Measurements from ENCODE around the gene PPP1CB. TPM values are rescaled to one million over a fixed set of nuclear protein-coding genes. Genes with fewer than 3 reads are reported as not detected.

PPP1CB gene
- polyA plus RNA-seq, 1 of the 3 experiments (the other 2 are of a cell fraction) = 24.7 TPM

DNA sequence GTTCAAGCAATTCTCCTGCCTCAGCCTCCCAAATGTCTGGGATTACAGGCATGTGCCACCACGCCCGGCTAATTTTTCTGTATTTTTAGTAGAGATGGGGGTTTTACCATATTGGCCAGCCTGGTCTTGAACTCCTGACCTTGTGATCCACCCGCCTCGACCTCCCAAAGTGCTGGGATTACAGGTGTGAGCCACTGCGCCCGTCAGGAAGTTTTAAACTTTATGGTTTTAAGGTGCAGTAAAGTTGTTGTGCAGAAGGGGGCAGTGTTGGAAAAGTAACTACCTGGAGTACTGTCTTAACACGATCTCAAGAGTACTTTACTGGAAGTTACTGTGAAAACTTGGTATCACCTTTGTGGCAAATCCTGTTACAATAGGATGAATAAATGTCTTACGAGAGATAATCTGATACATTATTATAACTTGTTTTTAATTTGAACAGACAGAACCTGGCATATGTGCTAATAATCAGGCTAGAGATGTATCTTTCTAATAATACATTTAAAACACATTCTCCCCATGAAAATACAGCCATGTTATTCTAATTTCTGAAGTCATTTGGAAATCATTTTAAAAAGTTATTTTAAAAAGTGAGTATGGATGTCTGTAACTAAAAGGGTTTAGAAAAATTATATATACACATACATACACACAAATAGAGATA, 69.8 kb downstream of the PPP1CB start:
- Histone ChIP-seq H3K9me2 (no peaks in the 10 kb centered on the region), H3F3A (replicated peaks; ENCODE audit: insufficient read depth) (peaks cover 26% of the 10 kb centered on the region), H2AFZ (ENCODE audit: low read depth) (peak overlapping the region; percentile 14; the same call in 1 of the 2 replicates), H3K4me3 (ENCODE audit: low read depth in 2 of 2, low read length in 1 of 2) (no peak overlapping the region), H3K27me3 (ENCODE audit: insufficient read depth) (no peaks in the 10 kb centered on the region), H3K36me3 (replicated peaks in 1 of 2; ENCODE audit: control insufficient read depth in 1 of 2, insufficient read depth in 2 of 2, low read length in 1 of 2) (no peaks in the 10 kb centered on the region), H3K9ac (no peak overlapping the region), H3K4me2 (no peak overlapping the region), H3K9me3 (no peaks in the 10 kb centered on the region), H3K79me2 (ENCODE audit: insufficient read depth) (no peaks in the 10 kb centered on the region), H3K27ac (ENCODE audit: low read depth in 2 of 2, low read length in 1 of 2) (no peak overlapping the region), H4K20me1 (ENCODE audit: insufficient read depth) (no peaks in the 10 kb centered on the region), H3K4me1 (ENCODE audit: control insufficient read depth in 1 of 2, insufficient read depth in 2 of 2, low read depth in 1 of 2, low read length in 1 of 2) (no peaks in the 10 kb centered on the region)
- CTCF ChIA-PET = interaction anchor here (0.6 to 3.4 kb wide), 32 partner anchors 10 to 1343 kb away, joined by 3 to 22 read pairs (median 4); partner anchors contain the start of gene SPDYA
- TF ChIP-seq, protein P1, sequence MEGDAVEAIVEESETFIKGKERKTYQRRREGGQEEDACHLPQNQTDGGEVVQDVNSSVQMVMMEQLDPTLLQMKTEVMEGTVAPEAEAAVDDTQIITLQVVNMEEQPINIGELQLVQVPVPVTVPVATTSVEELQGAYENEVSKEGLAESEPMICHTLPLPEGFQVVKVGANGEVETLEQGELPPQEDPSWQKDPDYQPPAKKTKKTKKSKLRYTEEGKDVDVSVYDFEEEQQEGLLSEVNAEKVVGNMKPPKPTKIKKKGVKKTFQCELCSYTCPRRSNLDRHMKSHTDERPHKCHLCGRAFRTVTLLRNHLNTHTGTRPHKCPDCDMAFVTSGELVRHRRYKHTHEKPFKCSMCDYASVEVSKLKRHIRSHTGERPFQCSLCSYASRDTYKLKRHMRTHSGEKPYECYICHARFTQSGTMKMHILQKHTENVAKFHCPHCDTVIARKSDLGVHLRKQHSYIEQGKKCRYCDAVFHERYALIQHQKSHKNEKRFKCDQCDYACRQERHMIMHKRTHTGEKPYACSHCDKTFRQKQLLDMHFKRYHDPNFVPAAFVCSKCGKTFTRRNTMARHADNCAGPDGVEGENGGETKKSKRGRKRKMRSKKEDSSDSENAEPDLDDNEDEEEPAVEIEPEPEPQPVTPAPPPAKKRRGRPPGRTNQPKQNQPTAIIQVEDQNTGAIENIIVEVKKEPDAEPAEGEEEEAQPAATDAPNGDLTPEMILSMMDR (IDR thresholded peaks at IDR 0.05) = peak; percentile 87
- TF ChIP-seq RAD21 (IDR thresholded peaks at IDR 0.05; ENCODE audit: low read length) (peak; percentile 84), FOSL2 (IDR thresholded peaks at IDR 0.05; ENCODE audit: borderline replicate concordance, low read depth) (no peak), SMC3 (IDR thresholded peaks at IDR 0.05; ENCODE audit: low read depth, low read length) (peak; percentile 60), RCOR1 (IDR thresholded peaks at IDR 0.05; ENCODE audit: low read length) (no peak), NRF1 (IDR thresholded peaks at IDR 0.05; ENCODE audit: low read depth, low read length) (no peak)
- DNase-seq = peak; percentile 57
- 10% methylated on average over 8 of the region's 8 CpGs for WGBS (ENCODE audit: low lambda C conversion rate)
- POLR2A ChIA-PET = no interaction called here

DNA sequence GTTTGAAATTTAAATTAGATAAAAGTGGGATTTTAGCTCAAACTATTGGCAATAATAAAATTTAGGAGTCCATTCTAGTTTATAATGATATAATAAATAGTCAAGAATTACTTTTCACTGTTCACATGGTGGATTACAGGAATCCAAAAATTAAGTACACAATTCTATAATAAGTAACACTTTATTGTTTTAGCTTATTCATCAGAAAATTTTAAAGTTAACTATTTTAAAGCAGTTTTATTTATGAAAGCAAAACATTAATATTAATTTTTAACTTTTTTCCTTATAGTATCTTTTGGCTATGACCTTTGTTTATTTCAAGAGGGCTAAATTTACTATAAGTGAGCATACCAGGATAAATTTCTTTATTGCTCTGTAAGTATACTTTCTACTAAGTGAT, 70.4 kb downstream of the PPP1CB start:
- no peak overlapping the region for H3K27ac ChIP-seq (ENCODE audit: low read depth in 2 of 2, low read length in 1 of 2)
- H3K36me3 ChIP-seq (replicated peaks in 1 of 2; ENCODE audit: control insufficient read depth in 1 of 2, insufficient read depth in 2 of 2, low read length in 1 of 2) = no peaks in the 10 kb centered on the region
- CTCF ChIA-PET = interaction anchor here (0.6 to 3.4 kb wide), 12 partner anchors 11 to 256 kb away, joined by 3 to 20 read pairs (median 4); no protein-coding TSS in a partner anchor
- H3F3A ChIP-seq (replicated peaks; ENCODE audit: insufficient read depth) = peaks cover 22% of the 10 kb centered on the region
- no peak overlapping the region for H2AFZ ChIP-seq (ENCODE audit: low read depth)
- no peaks in the 10 kb centered on the region for H4K20me1 ChIP-seq (ENCODE audit: insufficient read depth)
- no peak overlapping the region for H3K9ac ChIP-seq
- DNase-seq = no peak
- H3K4me1 ChIP-seq (ENCODE audit: control insufficient read depth in 1 of 2, insufficient read depth in 2 of 2, low read depth in 1 of 2, low read length in 1 of 2) = no peaks in the 10 kb centered on the region
- no peak overlapping the region for H3K4me3 ChIP-seq (ENCODE audit: low read depth in 2 of 2, low read length in 1 of 2)
- no peak overlapping the region for H3K4me2 ChIP-seq
- TF ChIP-seq EP300 (IDR thresholded peaks at IDR 0.05; ENCODE audit: borderline replicate concordance in 1 of 2, low read depth in 1 of 2, low read length in 1 of 2) (no peak), SMC3 (IDR thresholded peaks at IDR 0.05; ENCODE audit: low read depth, low read length) (no peak), FOXM1 (IDR thresholded peaks at IDR 0.05; ENCODE audit: low read depth) (no peak)
- no peaks in the 10 kb centered on the region for H3K9me3 ChIP-seq
- no peaks in the 10 kb centered on the region for H3K79me2 ChIP-seq (ENCODE audit: insufficient read depth)
- H3K27me3 ChIP-seq (ENCODE audit: insufficient read depth) = no peaks in the 10 kb centered on the region
- H3K9me2 ChIP-seq = no peaks in the 10 kb centered on the region
- POLR2A ChIA-PET = no interaction called here

DNA sequence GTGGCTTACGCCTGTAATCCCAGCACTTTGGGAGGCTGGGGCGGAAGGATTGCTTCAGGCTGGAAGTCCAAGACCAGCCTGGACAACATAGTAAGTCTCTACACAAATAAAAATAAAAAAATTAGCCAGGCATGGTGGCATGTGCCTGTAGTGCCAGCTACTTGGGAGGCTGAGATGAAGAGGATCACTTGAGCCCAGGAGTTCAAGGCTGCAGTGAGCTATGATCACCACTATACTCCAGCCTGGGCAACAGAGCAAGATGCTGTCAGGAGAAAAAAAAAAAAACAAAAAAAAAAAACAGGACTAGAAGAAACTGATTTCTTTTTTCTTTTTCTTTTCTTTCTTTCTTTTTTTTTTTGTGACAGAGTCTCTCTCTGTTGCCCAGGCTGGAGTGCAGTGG, 72.6 kb downstream of the PPP1CB start:
- POLR2A ChIA-PET = no interaction called here
- TF ChIP-seq SMC3 (IDR thresholded peaks at IDR 0.05; ENCODE audit: low read depth, low read length) (no peak), EZH2phosphoT487 (IDR thresholded peaks at IDR 0.05; ENCODE audit: borderline replicate concordance, low read depth) (no peak), YY1 (IDR thresholded peaks at IDR 0.05; ENCODE audit: low read depth) (no peak), RCOR1 (IDR thresholded peaks at IDR 0.05; ENCODE audit: low read length) (no peak), IRF3 (IDR thresholded peaks at IDR 0.05; ENCODE audit: low read depth, low read length) (no peak), GATA2 (CRISPR knock-in tag; IDR thresholded peaks at IDR 0.05) (no peak), POLR2AphosphoS5 (IDR thresholded peaks at IDR 0.05; ENCODE audit: low read depth, low read length) (no peak), RXRA (IDR thresholded peaks at IDR 0.05; ENCODE audit: borderline replicate concordance, low read depth) (no peak), NRF1 (IDR thresholded peaks at IDR 0.05; ENCODE audit: low read depth, low read length) (no peak)
- TF ChIP-seq, protein P2, sequence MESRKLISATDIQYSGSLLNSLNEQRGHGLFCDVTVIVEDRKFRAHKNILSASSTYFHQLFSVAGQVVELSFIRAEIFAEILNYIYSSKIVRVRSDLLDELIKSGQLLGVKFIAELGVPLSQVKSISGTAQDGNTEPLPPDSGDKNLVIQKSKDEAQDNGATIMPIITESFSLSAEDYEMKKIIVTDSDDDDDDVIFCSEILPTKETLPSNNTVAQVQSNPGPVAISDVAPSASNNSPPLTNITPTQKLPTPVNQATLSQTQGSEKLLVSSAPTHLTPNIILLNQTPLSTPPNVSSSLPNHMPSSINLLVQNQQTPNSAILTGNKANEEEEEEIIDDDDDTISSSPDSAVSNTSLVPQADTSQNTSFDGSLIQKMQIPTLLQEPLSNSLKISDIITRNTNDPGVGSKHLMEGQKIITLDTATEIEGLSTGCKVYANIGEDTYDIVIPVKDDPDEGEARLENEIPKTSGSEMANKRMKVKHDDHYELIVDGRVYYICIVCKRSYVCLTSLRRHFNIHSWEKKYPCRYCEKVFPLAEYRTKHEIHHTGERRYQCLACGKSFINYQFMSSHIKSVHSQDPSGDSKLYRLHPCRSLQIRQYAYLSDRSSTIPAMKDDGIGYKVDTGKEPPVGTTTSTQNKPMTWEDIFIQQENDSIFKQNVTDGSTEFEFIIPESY (IDR thresholded peaks at IDR 0.05; ENCODE audit: borderline replicate concordance, low read depth) = no peak

More for the DNA sequence above, 72.6 kb downstream of the PPP1CB start:
- peaks cover 22% of the 10 kb centered on the region for H3F3A ChIP-seq (replicated peaks; ENCODE audit: insufficient read depth)
- H3K4me1 ChIP-seq (ENCODE audit: control insufficient read depth in 1 of 2, insufficient read depth in 2 of 2, low read depth in 1 of 2, low read length in 1 of 2) = no peaks in the 10 kb centered on the region
- H3K9me2 ChIP-seq = no peaks in the 10 kb centered on the region
- H2AFZ ChIP-seq (ENCODE audit: low read depth) = no peak overlapping the region
- H3K27ac ChIP-seq (ENCODE audit: low read depth in 2 of 2, low read length in 1 of 2) = no peak overlapping the region
- H3K79me2 ChIP-seq (ENCODE audit: insufficient read depth) = no peaks in the 10 kb centered on the region
- WGBS (ENCODE audit: low lambda C conversion rate) = 94% methylated on average over 2 of the region's 2 CpGs
- CTCF ChIA-PET = no interaction called here
- DNase-seq = no peak
- no peak overlapping the region for H3K4me2 ChIP-seq
- H4K20me1 ChIP-seq (ENCODE audit: insufficient read depth) = no peaks in the 10 kb centered on the region
- H3K9ac ChIP-seq = no peak overlapping the region
- H3K4me3 ChIP-seq (ENCODE audit: low read depth in 2 of 2, low read length in 1 of 2) = no peak overlapping the region
- no peaks in the 10 kb centered on the region for H3K36me3 ChIP-seq (replicated peaks in 1 of 2; ENCODE audit: control insufficient read depth in 1 of 2, insufficient read depth in 2 of 2, low read length in 1 of 2)
- no peaks in the 10 kb centered on the region for H3K27me3 ChIP-seq (ENCODE audit: insufficient read depth)
- no peaks in the 10 kb centered on the region for H3K9me3 ChIP-seq

Data from SK-N-SH (cell line).